ENCODE measurements around the gene FBN2.

The FBN2 gene

GRCh38 chr5:128290152-128290858 lies 247.7 kb downstream of the FBN2 start:
- DNase-seq = no peak

DNA sequence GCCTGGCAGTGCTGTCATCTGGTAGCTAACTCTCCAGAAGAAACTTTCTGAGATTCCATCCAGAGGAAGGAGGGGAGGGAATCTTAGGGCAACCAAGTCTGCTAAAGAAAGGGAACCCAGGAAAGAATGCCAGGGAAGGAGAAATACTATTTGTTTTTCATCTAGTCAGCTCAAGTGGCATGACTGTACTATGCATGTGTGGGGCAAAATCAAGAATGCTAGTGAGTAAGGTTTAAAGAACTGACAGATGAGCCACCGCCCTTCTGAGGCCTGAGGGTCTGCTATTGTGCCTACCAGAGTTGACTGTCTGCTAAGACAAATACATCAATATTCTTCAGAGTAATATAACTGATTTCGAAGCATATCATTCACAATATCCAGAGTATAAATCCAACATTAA lies 250.3 kb downstream of the FBN2 start:
- no peak for DNase-seq

DNA sequence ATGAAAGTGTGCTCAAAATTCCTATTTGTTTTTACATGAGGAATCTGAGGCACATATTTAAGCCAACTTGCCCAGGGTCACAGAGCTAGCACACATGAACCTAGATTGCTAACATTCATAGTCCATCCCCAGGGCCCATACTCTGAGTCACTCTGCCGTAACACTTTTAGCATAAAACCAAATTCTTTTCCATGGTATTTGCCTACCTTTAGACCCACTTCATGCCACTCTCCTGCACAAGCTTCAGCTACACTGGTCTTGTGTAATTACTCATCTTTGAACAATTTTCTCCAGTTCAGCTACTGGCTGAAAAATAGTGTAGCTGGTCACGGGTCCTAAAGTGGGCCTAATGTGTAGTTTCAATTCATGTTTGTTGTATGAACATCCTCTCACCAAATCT lies 253.8 kb downstream of the FBN2 start:
- no peak for DNase-seq

- DNase-seq = no peak
Measured at GRCh38 chr5:128279345-128279744, 258.7 kb downstream of the FBN2 start.

- DNase-seq = no peak
Measured at GRCh38 chr5:128276537-128277216, 261.4 kb downstream of the FBN2 start.

DNA sequence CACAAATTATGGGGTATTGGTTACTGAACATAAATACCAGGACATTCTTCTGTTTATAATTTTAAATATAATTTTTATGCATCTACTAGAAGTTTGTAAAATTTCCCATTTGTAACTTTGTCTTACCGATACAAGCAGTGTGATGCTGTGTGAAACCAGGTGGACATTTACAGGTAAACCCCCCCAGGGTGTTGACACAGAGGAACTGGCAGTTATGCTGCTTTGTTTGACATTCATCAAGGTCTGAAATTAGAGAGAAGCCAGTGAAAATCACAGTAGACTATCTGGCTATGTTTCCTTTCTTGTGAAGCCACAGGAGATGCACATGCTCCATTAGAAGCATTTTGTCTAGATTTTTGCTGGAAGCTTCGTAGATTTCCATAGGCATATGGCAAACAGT lies 263.6 kb downstream of the FBN2 start:
- DNase-seq = no peak

DNA sequence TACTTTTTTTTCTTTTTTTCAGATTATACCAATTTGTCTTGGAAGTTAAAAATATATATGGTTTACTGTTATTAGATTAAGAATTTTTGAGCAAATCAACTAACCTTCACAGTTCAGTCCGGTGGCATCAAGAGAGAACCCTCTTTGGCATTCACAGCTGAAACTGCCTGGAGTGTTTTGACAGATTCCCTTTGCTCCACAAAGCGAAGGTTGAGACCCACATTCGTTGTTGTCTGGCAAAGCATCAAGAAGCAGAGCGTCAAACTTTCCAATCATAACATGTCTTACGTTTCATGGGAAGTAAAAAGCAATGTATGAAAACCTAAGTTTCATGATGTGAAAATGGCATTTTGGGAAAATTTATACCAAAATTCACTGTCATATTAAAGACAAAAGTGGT lies 264.3 kb downstream of the FBN2 start:
- no peak for DNase-seq

- DNase-seq = no peak
Measured at GRCh38 chr5:128271859-128272464, 266.1 kb downstream of the FBN2 start.

- no peak for DNase-seq
Measured at GRCh38 chr5:128271071-128271470, 267.0 kb downstream of the FBN2 start.

- DNase-seq = no peak
Measured at GRCh38 chr5:128264564-128265360, 273.3 kb downstream of the FBN2 start.

DNA sequence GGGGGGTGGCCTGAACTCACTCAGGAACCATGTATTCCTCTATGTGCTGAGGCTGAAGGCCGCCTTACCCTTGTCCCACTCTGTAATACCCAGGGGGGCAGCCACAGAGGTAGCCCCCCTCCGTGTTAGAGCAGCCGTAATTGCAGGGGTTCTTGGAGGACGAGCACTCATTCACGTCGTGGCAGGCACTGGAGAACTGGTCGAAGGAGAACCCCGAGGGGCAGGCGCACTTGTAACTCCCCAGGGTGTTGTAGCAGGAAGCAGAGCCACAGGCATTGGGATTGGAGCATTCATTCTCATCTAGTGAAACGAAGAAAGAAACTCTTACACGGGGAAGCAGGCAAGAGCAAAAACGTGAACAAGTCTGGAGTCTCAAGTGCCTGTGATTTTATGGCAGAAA lies 274.7 kb downstream of the FBN2 start:
- DNase-seq = no peak

GRCh38 chr5:128262911-128263310 lies 275.1 kb downstream of the FBN2 start:
- DNase-seq = no peak

DNA sequence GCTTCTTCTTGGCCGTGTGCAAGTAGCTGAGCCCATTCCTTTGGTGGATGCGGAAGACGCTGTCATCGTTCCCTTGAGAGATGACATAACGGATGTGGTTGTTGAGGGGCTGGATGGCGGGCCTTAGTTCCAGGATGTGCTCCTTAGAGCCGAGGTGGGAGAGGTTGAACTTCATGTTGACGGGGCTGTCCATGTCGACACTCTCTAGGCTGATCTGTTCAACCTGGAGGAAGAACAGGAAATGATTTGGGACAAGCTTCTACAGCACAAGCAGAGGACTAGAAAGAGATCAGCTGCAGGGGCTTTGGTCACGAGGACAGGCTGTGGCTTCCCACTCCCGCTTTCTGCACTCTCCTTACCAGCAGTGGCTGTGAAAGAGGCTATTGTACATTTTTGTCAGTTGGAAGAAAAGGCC lies 278.4 kb downstream of the FBN2 start:
- DNase-seq = no peak

DNA sequence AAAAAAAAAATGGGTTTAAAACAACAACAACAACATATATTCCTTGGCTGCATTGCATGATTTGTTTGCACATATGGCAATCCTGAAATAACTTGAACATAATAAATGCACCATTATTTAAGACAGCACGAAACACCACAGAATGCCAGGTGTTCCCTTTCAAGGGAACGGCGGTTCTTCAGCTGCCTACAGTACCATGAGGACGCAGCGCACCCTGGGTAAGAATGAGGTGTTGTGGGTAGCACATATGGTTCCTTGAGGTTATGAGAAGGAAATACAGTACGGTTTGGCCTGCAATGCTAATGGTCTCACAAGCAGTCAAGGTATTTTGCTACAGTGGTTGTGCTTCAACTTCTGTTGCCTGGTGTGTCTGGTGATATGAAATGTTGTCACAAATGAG lies 279.7 kb downstream of the FBN2 start:
- DNase-seq = no peak

DNA sequence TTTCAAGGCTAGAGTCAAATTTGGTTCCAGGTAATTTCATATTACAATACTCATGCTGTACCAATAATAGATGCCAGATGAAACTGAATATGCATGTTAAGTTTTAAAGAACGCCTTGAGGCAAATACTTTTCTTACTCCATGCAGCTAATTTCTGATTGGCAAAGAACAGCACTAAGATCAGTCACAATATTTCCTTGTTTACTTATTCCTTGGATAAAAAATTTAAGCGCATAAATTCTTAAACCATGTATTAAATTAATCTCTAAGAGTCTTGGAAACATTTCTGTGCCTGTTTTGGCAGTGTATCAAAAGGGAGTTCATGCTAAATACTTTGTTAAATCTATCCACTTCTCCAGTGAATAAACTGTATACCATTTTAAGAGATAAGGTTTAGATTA lies 281.0 kb downstream of the FBN2 start:
- no peak for DNase-seq

GRCh38 chr5:128254789-128255188 lies 283.3 kb downstream of the FBN2 start:
- no peak for DNase-seq

DNA sequence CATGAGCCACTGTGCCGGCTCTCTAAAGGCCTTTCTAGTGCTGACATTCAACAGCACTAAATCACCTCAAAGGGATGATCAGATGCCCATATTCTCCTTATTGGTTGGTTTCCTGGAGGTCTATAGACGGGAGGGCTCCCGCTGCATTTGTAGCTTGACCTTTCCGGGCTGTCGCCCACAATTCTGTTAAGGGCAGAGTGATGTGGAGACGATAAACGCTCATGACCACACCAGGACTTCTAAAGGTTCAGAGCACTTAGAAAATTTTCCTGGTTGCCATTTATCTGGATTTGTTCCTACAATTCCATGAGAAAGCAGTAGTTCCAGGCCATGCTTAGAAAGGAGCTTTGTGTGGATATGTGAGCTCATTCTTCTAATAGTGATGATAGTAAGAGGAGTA lies 284.2 kb downstream of the FBN2 start:
- DNase-seq = no peak

- DNase-seq = no peak
Measured at GRCh38 chr5:128253161-128253560, 284.9 kb downstream of the FBN2 start.

DNA sequence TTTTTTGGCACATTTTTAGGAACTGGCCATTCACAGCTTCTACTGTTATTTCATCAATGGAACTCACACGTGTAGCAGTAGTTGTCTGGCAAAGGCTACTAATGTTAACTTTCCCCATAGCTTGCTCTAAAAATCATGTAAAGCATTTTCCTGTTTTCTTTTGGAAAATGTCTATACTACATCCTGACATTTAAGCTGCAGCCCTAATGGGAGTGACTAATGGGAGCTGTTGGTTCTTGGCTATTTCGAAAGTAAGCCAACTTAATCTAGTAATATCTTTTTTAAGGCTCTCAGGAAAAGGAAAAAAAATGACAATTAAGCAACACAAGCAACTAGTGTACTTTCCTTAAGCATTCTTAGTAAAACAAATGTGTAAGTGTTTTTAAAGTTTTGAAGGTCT lies 285.3 kb downstream of the FBN2 start:
- DNase-seq = no peak

GRCh38 chr5:128252196-128252595 lies 285.8 kb downstream of the FBN2 start:
- no peak for DNase-seq

- no peak for DNase-seq
Measured at GRCh38 chr5:128245974-128246373, 292.1 kb downstream of the FBN2 start.

- no peak for DNase-seq
Measured at GRCh38 chr5:128243958-128244582, 294.0 kb downstream of the FBN2 start.

DNA sequence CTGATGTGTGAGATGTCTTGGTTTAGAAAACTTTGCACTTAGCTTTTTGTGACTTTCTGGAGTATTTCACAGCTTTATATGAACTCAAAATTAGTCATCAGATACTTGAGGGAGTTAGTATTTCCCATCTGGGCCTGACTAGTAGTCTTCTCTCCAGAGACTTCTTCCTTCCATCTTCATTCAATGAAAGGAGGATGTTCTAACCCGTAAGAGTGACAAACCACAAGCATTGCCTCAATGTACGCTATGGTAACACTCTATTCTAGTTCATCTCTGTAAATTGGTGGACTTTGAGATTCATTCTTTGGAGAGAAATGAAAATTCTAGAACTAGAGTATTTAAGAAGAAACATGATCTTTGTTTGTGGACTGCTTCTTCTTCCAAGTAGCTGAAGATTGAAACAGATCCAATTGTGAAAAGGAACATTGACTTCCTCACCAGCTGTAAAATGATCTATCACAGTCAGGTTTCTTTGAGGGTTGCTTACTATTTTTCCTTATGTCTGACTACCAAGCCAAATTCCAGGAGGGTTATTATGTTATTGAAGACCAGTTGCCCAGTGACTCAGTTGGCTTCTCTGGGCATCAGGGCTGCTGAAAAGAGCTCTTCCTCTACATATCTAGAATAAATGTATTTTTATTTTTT lies 296.9 kb downstream of the FBN2 start:
- DNase-seq = no peak
